Testis (tissue), 2 donors: Measurements from ENCODE around the gene NLRP13.

Experiments
- POLR2A ChIP-seq: fragments of 450-650 bp; IDR thresholded peaks from one replicate; pipeline ENCODE4 v1.6.1; 2017; ENCODE audit warnings: antibody characterized with exemption, mild to moderate bottlenecking, moderate library complexity
- TF ChIP-seq, protein P1 (sequence below), 3 experiments: fragments of 450-650 bp in 2 of 3; fragments of 200-600 bp in 1 of 3; sonication (generic) in 1 of 3; IDR thresholded peaks; one replicate each; pipeline ENCODE4 v1.5.1; 2016 to 2019; ENCODE audit warnings: antibody characterized with exemption in 3 of 3, mild to moderate bottlenecking in 2 of 3, moderate library complexity in 1 of 3

DNA sequence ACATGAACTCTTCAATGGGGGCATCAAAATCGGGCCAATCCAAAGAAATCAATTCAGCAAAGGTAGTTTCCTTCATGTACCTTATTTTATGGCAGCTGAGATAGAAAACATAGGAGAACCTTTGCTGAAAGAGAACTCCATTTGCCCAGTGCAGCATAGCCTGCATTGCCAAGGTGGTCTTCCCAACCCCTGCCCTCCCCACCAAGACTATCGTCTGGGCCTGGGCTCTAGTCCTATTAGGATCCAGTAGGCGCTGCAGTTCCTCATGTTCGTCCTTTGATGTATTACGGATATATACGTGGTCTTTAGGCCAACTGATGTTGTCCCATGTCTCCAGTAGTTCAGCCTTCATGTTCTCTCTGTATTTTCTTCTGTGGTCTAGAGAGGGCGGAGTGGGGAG is 19.2 kb downstream of the NLRP13 start:
- TF ChIP-seq, protein P1, sequence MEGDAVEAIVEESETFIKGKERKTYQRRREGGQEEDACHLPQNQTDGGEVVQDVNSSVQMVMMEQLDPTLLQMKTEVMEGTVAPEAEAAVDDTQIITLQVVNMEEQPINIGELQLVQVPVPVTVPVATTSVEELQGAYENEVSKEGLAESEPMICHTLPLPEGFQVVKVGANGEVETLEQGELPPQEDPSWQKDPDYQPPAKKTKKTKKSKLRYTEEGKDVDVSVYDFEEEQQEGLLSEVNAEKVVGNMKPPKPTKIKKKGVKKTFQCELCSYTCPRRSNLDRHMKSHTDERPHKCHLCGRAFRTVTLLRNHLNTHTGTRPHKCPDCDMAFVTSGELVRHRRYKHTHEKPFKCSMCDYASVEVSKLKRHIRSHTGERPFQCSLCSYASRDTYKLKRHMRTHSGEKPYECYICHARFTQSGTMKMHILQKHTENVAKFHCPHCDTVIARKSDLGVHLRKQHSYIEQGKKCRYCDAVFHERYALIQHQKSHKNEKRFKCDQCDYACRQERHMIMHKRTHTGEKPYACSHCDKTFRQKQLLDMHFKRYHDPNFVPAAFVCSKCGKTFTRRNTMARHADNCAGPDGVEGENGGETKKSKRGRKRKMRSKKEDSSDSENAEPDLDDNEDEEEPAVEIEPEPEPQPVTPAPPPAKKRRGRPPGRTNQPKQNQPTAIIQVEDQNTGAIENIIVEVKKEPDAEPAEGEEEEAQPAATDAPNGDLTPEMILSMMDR (IDR thresholded peaks at IDR 0.05) = no peak
- TF ChIP-seq POLR2A = no peak
